Measurements from ENCODE around the gene CALN1. TPM values are rescaled to one million over a fixed set of nuclear protein-coding genes. Genes with fewer than 3 reads are reported as not detected.

The CALN1 gene
- polyA plus RNA-seq, 1 experiment, result not detected

GRCh38 chr7:71961283-71961682, 450.9 kb downstream of the CALN1 start:
- no peak for DNase-seq (ENCODE audit: low read depth)
- H3K36me3 ChIP-seq (ENCODE audit: control insufficient read depth, insufficient read depth, low read length), result no peaks in the 10 kb centered on the region
- POLR2A ChIA-PET, result no interaction called here
- CTCF ChIA-PET, result no interaction called here
- H3K4me3 ChIP-seq (ENCODE audit: low read depth, low read length), result no peak overlapping the region
- no peak for TF ChIP-seq CTCF (IDR thresholded peaks at IDR 0.05; ENCODE audit: insufficient read depth, low read depth, low read length)
- H3K27me3 ChIP-seq (ENCODE audit: control insufficient read depth, insufficient read depth, low read length), result no peaks in the 10 kb centered on the region

- Histone ChIP-seq H3K27me3 (ENCODE audit: control insufficient read depth, insufficient read depth, low read length) (no peaks in the 10 kb centered on the region), H3K4me3 (ENCODE audit: low read depth, low read length) (no peak overlapping the region), H3K36me3 (ENCODE audit: control insufficient read depth, insufficient read depth, low read length) (no peaks in the 10 kb centered on the region)
- no peak for DNase-seq (ENCODE audit: low read depth)
- ChIA-PET CTCF (no interaction called here), POLR2A (no interaction called here)
- TF ChIP-seq CTCF (IDR thresholded peaks at IDR 0.05; ENCODE audit: insufficient read depth, low read depth, low read length), result no peak
Observed at GRCh38 chr7:71942115-71942514, 470.0 kb downstream of the CALN1 start.

- no peaks in the 10 kb centered on the region for H3K36me3 ChIP-seq (ENCODE audit: control insufficient read depth, insufficient read depth, low read length)
- POLR2A ChIA-PET, result no interaction called here
Observed at GRCh38 chr7:71937840-71938371, 474.2 kb downstream of the CALN1 start.

GRCh38 chr7:71935674-71936073, 476.5 kb downstream of the CALN1 start:
- CTCF ChIA-PET, result no interaction called here
- no peak for DNase-seq (ENCODE audit: low read depth)
- Histone ChIP-seq H3K27me3 (ENCODE audit: control insufficient read depth, insufficient read depth, low read length) (no peaks in the 10 kb centered on the region), H3K36me3 (ENCODE audit: control insufficient read depth, insufficient read depth, low read length) (no peaks in the 10 kb centered on the region), H3K4me3 (ENCODE audit: low read depth, low read length) (no peak overlapping the region)
- TF ChIP-seq CTCF (IDR thresholded peaks at IDR 0.05; ENCODE audit: insufficient read depth, low read depth, low read length), result no peak
- POLR2A ChIA-PET, result no interaction called here

More at GRCh38 chr7:71937840-71938371, 474.2 kb downstream of the CALN1 start:
- CTCF ChIA-PET, result interaction anchor here (0.7 kb wide), 1 partner anchor 15 kb away, joined by 3 read pairs; no protein-coding TSS in a partner anchor
- Histone ChIP-seq H3K27me3 (ENCODE audit: control insufficient read depth, insufficient read depth, low read length) (no peaks in the 10 kb centered on the region), H3K4me3 (ENCODE audit: low read depth, low read length) (no peak overlapping the region)
- TF ChIP-seq CTCF (IDR thresholded peaks at IDR 0.05; ENCODE audit: insufficient read depth, low read depth, low read length), result no peak
- DNase-seq (ENCODE audit: low read depth), result no peak

- ChIA-PET POLR2A (no interaction called here), CTCF (no interaction called here)
- no peak for TF ChIP-seq CTCF (IDR thresholded peaks at IDR 0.05; ENCODE audit: insufficient read depth, low read depth, low read length)
- no peaks in the 10 kb centered on the region for H3K36me3 ChIP-seq (ENCODE audit: control insufficient read depth, insufficient read depth, low read length)
- DNase-seq (ENCODE audit: low read depth), result no peak
- H3K4me3 ChIP-seq (ENCODE audit: low read depth, low read length), result no peak overlapping the region
- no peaks in the 10 kb centered on the region for H3K27me3 ChIP-seq (ENCODE audit: control insufficient read depth, insufficient read depth, low read length)
Observed at GRCh38 chr7:71933426-71933825, 478.7 kb downstream of the CALN1 start.
